GM23338 (cell line): Measurements from ENCODE around the gene PCLO.

Source experiments
- CREB1 ChIP-seq: fragments of 250-450 bp; sonication (Bioruptor Pico); IDR thresholded peaks from 2 replicates; pipeline ENCODE4 v1.5.0; 2020; ENCODE audit warnings: low read depth, mild to moderate bottlenecking, moderate library complexity
- CTCF ChIP-seq, 2 experiments: fragments of 200-600 bp in 1 of 2; sonication (generic) in 1 of 2; conservative IDR thresholded peaks; 2 replicates each; pipeline versions ENCODE4 v1.5.1 to v1.6.1; 2016 to 2017; ENCODE audit warnings: antibody characterized with exemption in 2 of 2, low read depth in 2 of 2, mild to moderate bottlenecking in 2 of 2, moderate library complexity in 1 of 2
- EZH2 ChIP-seq: fragments of 200-600 bp; sonication (generic); IDR thresholded peaks from one replicate; pipeline ENCODE4 v1.8.0; 2017; ENCODE audit warnings: antibody characterized with exemption, mild to moderate bottlenecking, low read depth; ENCODE audit not compliant: unreplicated experiment
- EZH2phosphoT487 ChIP-seq: fragments of 200-600 bp; sonication (generic); IDR thresholded peaks from one replicate; pipeline ENCODE4 v1.8.1; 2018; ENCODE audit warnings: antibody characterized with exemption; ENCODE audit not compliant: unreplicated experiment
- JUNB ChIP-seq: IDR thresholded peaks from one replicate; pipeline ENCODE4 v1.6.1; 2016; ENCODE audit warnings: antibody characterized with exemption; ENCODE audit not compliant: unreplicated experiment
- NANOG ChIP-seq: IDR thresholded peaks from 2 replicates; pipeline ENCODE4 v1.6.1; 2016; ENCODE audit warnings: antibody characterized with exemption, borderline replicate concordance
- POLR2AphosphoS5 ChIP-seq: IDR thresholded peaks from 2 replicates; pipeline ENCODE4 v1.6.1; 2016; ENCODE audit warnings: antibody characterized with exemption, low read depth
- STAT1 ChIP-seq: IDR thresholded peaks from one replicate; pipeline ENCODE4 v1.6.1; 2016; ENCODE audit warnings: antibody characterized with exemption; ENCODE audit not compliant: unreplicated experiment
- ZNF331 ChIP-seq: fragments of 250-450 bp; sonication (Bioruptor Pico); IDR thresholded peaks from 2 replicates; pipeline ENCODE4 v1.5.0; 2020; ENCODE audit warnings: low read depth, mild to moderate bottlenecking, moderate library complexity

- TF ChIP-seq POLR2AphosphoS5 (no peak), CTCF (conservative IDR thresholded peaks at IDR 0.05; ENCODE audit: low read depth in 2 of 2) (no peak), CREB1 (CRISPR knock-in tag) (no peak), NANOG (no peak), STAT1 (no peak), EZH2 (no peak), JUNB (no peak), EZH2phosphoT487 (no peak), ZNF331 (CRISPR knock-in tag) (no peak)
These were observed 1.5 kb downstream of the PCLO start for GRCh38 chr7:83161186-83161585.
